DMS 273 treated with DMSO at 0.1 percent for 48 hours (cell line): Measurements from ENCODE around the gene MSX2.

Experiments used
- DNase-seq: peaks from one replicate; lab custom pipeline; 2025; lab: John Stamatoyannopoulos, UW

MSX2 gene

DNA sequence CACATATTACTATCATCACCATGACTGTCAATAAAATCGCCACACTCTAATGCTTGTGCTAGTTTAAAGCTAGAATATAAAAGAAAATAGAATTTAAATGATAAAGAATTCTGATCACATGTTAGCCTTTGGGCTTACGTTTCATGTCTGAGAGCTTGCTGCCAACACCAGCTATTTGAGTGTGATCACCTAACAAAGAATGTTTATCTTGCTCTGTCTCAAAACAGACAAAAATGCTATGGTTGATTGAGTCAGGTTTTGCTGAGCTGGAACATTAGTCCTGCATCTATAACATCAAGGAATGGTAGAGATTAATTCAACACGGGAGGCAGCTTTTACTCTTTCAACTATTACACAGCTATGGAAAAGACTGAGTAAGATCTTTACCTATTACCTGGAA lies 50.7 kb downstream of the MSX2 start:
- no peak for DNase-seq

DNA sequence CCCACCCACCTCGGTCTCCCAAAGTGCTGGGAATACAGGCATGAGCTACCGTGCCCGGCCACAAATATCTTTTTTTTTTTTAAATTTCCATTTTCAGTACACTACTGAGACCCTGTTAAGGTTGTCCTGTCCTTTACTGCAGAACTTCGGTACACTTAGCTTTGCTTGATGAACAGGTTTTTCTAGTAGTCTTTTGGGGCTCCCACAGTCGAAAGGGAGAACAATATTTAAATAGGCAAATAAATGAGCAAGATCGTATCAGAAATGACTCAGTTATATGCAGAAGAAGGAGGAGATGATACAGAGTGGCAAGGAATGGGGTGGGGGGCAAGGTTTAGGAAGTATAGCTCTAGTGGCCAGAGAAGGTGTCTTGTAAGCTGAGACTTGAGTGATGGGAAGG lies 52.7 kb downstream of the MSX2 start:
- DNase-seq: no peak

GRCh38 chr5:174777583-174777982 lies 53.2 kb downstream of the MSX2 start:
- DNase-seq: no peak
